Mesenchymal stem cell (in vitro differentiated cells and primary cell): Measurements from ENCODE around the gene ASCL3.

ENCODE experiments used
- DNase-seq: peaks from one replicate; pipeline ENCODE4 v3.0.0-alpha.2; 2013
- H2AFZ ChIP-seq: one replicate; pipeline ENCODE4 v1.6.1; 2013; ENCODE audit warnings: low read depth, mild to moderate bottlenecking, control low read depth, inconsistent platforms, low read length, moderate library complexity
- H2AK5ac ChIP-seq: 2 replicates; pipeline ENCODE4 v1.6.1; 2013; ENCODE audit warnings: low read length, moderate library complexity, mild to moderate bottlenecking, inconsistent platforms; ENCODE audit not compliant: severe bottlenecking
- H2BK120ac ChIP-seq: one replicate; pipeline ENCODE4 v1.6.1; 2013; ENCODE audit warnings: low read depth, mild to moderate bottlenecking, inconsistent platforms, low read length, moderate library complexity
- H2BK12ac ChIP-seq, 2 experiments: one replicate each; pipeline ENCODE4 v1.6.1; 2013; ENCODE audit warnings: inconsistent platforms in 2 of 2, low read length in 2 of 2, mild to moderate bottlenecking in 2 of 2, moderate library complexity in 2 of 2, control low read depth in 1 of 2
- H2BK15ac ChIP-seq: one replicate; pipeline ENCODE4 v1.6.1; 2013; ENCODE audit warnings: mild to moderate bottlenecking, low read depth, inconsistent platforms; ENCODE audit not compliant: poor library complexity, severe bottlenecking
- H2BK5ac ChIP-seq: 2 replicates; pipeline ENCODE4 v1.6.1; 2013; ENCODE audit warnings: low read depth, mild to moderate bottlenecking, low read length, control low read depth, inconsistent platforms; ENCODE audit not compliant: poor library complexity, severe bottlenecking
- H3K14ac ChIP-seq, 2 experiments: one replicate each; pipeline ENCODE4 v1.6.1; 2013; ENCODE audit warnings: inconsistent platforms in 2 of 2, low read length in 2 of 2, control low read depth in 1 of 2, mild to moderate bottlenecking in 1 of 2, moderate library complexity in 1 of 2
- H3K18ac ChIP-seq, 2 experiments: one replicate each; pipeline ENCODE4 v1.6.1; 2013; ENCODE audit warnings: inconsistent platforms in 2 of 2, low read length in 2 of 2, control low read depth in 1 of 2, low read depth in 1 of 2, mild to moderate bottlenecking in 1 of 2
- H3K23ac ChIP-seq, 2 experiments: one replicate each; pipeline ENCODE4 v1.6.1; 2013; ENCODE audit warnings: inconsistent platforms in 2 of 2, low read length in 2 of 2, mild to moderate bottlenecking in 2 of 2, moderate library complexity in 2 of 2, control low read depth in 1 of 2
- H3K27ac ChIP-seq: 2 replicates; pipeline ENCODE4 v1.5.1; 2013; ENCODE audit warnings: mild to moderate bottlenecking, moderate library complexity, low read length, control low read depth, inconsistent platforms; ENCODE audit not compliant: poor library complexity, severe bottlenecking
- H3K27me3 ChIP-seq, 2 experiments: 2 replicates each; pipeline versions ENCODE4 v1.6.1 to v1.7.0; 2013; ENCODE audit warnings: low read length in 2 of 2, mild to moderate bottlenecking in 2 of 2, moderate library complexity in 2 of 2, control low read depth in 1 of 2, inconsistent platforms in 1 of 2; ENCODE audit not compliant: control insufficient read depth in 1 of 2, insufficient read depth in 1 of 2
- H3K36me3 ChIP-seq, 2 experiments: 2 replicates each; pipeline versions ENCODE4 v1.6.1 to v1.7.0; 2013; ENCODE audit warnings: low read length in 2 of 2, control low read depth in 1 of 2, inconsistent platforms in 1 of 2, low read depth in 1 of 2, mild to moderate bottlenecking in 1 of 2; ENCODE audit not compliant: insufficient read depth in 2 of 2, control insufficient read depth in 1 of 2
- H3K4ac ChIP-seq, 2 experiments: one replicate each; pipeline ENCODE4 v1.6.1; 2013; ENCODE audit warnings: inconsistent platforms in 2 of 2, low read length in 2 of 2, mild to moderate bottlenecking in 2 of 2, moderate library complexity in 2 of 2, control low read depth in 1 of 2, low read depth in 1 of 2
- H3K4me1 ChIP-seq: 2 replicates; pipeline ENCODE4 v1.6.1; 2013; ENCODE audit warnings: low read depth, low read length, control low read depth; ENCODE audit not compliant: control insufficient read depth, insufficient read depth
- H3K4me2 ChIP-seq: 2 replicates; pipeline ENCODE4 v1.6.1; 2013; ENCODE audit warnings: low read length, mild to moderate bottlenecking, inconsistent platforms; ENCODE audit not compliant: poor library complexity, severe bottlenecking
- H3K4me3 ChIP-seq, 2 experiments: 2 replicates each; pipeline versions ENCODE4 v1.5.1 to v1.7.0; 2013; ENCODE audit warnings: low read length in 2 of 2, mild to moderate bottlenecking in 2 of 2, control low read depth in 1 of 2, low read depth in 1 of 2; ENCODE audit not compliant: insufficient read depth in 1 of 2
- H3K79me1 ChIP-seq: replicated peaks from 2 replicates; pipeline ENCODE4 v1.6.1; 2013; ENCODE audit warnings: mild to moderate bottlenecking, control low read depth, low read length, inconsistent platforms; ENCODE audit not compliant: poor library complexity, severe bottlenecking
- H3K9ac ChIP-seq: 2 replicates; pipeline ENCODE4 v1.7.0; 2013; ENCODE audit warnings: mild to moderate bottlenecking, low read length, moderate library complexity
- H3K9me3 ChIP-seq: 2 replicates; pipeline ENCODE4 v1.7.0; 2013; ENCODE audit warnings: mild to moderate bottlenecking, low read length; ENCODE audit not compliant: control insufficient read depth
- H4K8ac ChIP-seq: one replicate; pipeline ENCODE4 v1.6.1; 2013; ENCODE audit warnings: inconsistent platforms, mild to moderate bottlenecking, low read length, moderate library complexity
- H4K91ac ChIP-seq: one replicate; pipeline ENCODE4 v1.6.1; 2013; ENCODE audit warnings: mild to moderate bottlenecking, low read length, inconsistent platforms
- WGBS: methylation state at CpG from one replicate; pipeline ENCODE4 v1.1.7; 2013; ENCODE audit warnings: mixed read lengths; 5-methylcytosine and 5-hydroxymethylcytosine counted together

ASCL3 gene

DNA sequence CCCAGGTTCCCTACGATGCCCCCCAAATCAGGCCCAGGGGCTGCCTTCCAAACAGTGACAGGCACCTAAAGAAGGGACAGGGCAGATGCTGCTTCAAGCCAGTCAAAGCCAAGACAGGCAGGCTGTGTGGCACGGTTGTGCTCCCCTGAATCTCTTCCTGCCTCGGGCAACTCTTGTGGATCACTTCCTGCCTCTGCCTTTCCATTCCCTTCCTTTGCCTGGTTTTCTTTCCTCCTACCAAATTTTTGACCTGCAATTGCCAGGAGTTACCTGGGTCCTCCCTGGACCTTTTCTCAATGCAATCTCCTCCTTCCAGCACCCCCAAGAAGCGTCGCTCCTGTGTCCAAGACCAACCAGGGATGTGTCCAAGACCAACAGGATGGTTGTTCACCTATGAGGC, 15.6 kb downstream of the ASCL3 start:
- H2BK15ac ChIP-seq: no peak overlapping the region
- H3K9me3 ChIP-seq: no peaks in the 10 kb centered on the region
- no peak overlapping the region for H2BK5ac ChIP-seq
- H3K79me1 ChIP-seq: no peaks in the 10 kb centered on the region
- H3K4me1 ChIP-seq: peaks cover 3% of the 10 kb centered on the region
- no peaks in the 10 kb centered on the region for H3K27me3 ChIP-seq
- no peak for DNase-seq
- no peak overlapping the region for H3K4ac ChIP-seq
- H3K14ac ChIP-seq: peak overlapping the region in 1 of 2 experiments; percentile 2
- peaks cover 18 to 25% of the 10 kb centered on the region in 2 experiments for H3K36me3 ChIP-seq
- H3K18ac ChIP-seq: no peak overlapping the region
- no peak overlapping the region for H2AFZ ChIP-seq
- no peak overlapping the region for H2AK5ac ChIP-seq
- no peak overlapping the region for H2BK120ac ChIP-seq
- no peak overlapping the region for H4K91ac ChIP-seq
- WGBS: 94% methylated on average over 5 of the region's 5 CpGs
- no peak overlapping the region for H3K9ac ChIP-seq
- H3K4me3 ChIP-seq: no peak overlapping the region
- no peak overlapping the region for H3K27ac ChIP-seq
- no peak overlapping the region for H2BK12ac ChIP-seq
- no peak overlapping the region for H3K23ac ChIP-seq
- no peak overlapping the region for H3K4me2 ChIP-seq
- no peak overlapping the region for H4K8ac ChIP-seq

DNA sequence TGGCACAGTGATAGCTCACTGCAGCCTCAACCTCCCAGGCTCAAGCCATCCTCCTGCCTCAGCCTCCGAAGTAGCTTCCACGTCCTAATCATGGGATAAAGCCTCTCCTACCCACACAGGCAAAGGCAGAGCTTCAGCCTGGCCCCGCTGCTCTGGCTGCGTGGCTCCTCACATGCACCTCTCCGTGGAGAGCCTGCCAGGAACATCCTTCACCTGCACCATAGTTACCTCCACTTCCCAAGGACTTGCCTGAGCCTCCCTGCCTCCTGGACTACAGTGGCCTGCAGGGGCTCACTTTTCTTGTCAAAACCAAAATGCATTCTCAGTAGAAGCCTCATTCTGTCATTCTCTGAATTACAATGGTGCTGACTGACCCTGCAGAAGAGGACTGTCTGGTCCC, 16.6 kb downstream of the ASCL3 start:
- no peak overlapping the region for H2AK5ac ChIP-seq
- peaks cover 3% of the 10 kb centered on the region for H3K4me1 ChIP-seq
- H3K27me3 ChIP-seq: no peaks in the 10 kb centered on the region
- H3K14ac ChIP-seq: no peak overlapping the region
- no peak overlapping the region for H3K23ac ChIP-seq
- H2BK15ac ChIP-seq: no peak overlapping the region
- H4K8ac ChIP-seq: no peak overlapping the region
- DNase-seq: no peak
- no peak overlapping the region for H2BK12ac ChIP-seq
- no peak overlapping the region for H3K4me2 ChIP-seq
- H3K79me1 ChIP-seq: no peaks in the 10 kb centered on the region
- no peak overlapping the region for H3K4ac ChIP-seq
- H2BK120ac ChIP-seq: no peak overlapping the region
- H3K4me3 ChIP-seq: no peak overlapping the region
- H4K91ac ChIP-seq: no peak overlapping the region
- no peak overlapping the region for H3K27ac ChIP-seq
- no peaks in the 10 kb centered on the region for H3K9me3 ChIP-seq
- 96% methylated on average over 5 of the region's 5 CpGs for WGBS
- H2AFZ ChIP-seq: no peak overlapping the region
- no peak overlapping the region for H3K9ac ChIP-seq
- H3K36me3 ChIP-seq: peaks cover 23 to 34% of the 10 kb centered on the region in 2 experiments
- H2BK5ac ChIP-seq: no peak overlapping the region
- no peak overlapping the region for H3K18ac ChIP-seq

DNA sequence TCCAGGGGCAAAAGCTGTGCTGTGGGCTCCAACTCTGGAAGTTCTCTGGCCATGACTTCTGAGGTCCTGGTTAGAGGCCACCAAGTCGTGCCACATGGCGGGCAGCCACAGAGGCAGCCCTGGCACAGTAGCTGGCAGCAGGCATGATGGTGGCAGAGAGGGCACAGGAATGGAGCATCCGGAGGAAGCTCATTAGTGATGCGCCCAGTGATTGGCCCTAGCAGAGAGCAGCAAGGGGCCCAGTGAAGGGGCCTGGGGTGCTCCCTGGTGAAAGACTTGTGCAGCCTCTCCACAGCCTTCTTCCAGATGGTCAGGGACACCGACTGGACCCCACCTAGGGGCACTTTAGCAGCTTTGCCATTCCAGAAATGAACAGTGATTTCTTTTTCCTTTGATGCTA, 17.1 kb downstream of the ASCL3 start:
- 100% methylated on average over 5 of the region's 5 CpGs for WGBS
- DNase-seq: no peak

GRCh38 chr11:8922691-8923090, 20.1 kb downstream of the ASCL3 start:
- Histone ChIP-seq H3K4me3 (no peak overlapping the region), H3K4ac (no peak overlapping the region), H4K8ac (no peak overlapping the region), H2BK5ac (no peak overlapping the region), H3K4me2 (no peak overlapping the region), H2BK120ac (no peak overlapping the region), H2AFZ (no peak overlapping the region), H2BK15ac (no peak overlapping the region), H3K14ac (no peak overlapping the region), H3K4me1 (peaks cover 3% of the 10 kb centered on the region), H2AK5ac (no peak overlapping the region), H3K27me3 (no peaks in the 10 kb centered on the region), H3K9me3 (no peaks in the 10 kb centered on the region), H2BK12ac (no peak overlapping the region), H4K91ac (no peak overlapping the region), H3K36me3 (peaks cover 34 to 68% of the 10 kb centered on the region in 2 experiments), H3K23ac (no peak overlapping the region), H3K79me1 (peaks cover 3% of the 10 kb centered on the region), H3K18ac (no peak overlapping the region), H3K27ac (no peak overlapping the region), H3K9ac (no peak overlapping the region)
- no peak for DNase-seq
- WGBS: 100% methylated on average over 4 of the region's 5 CpGs

More for the DNA sequence above, 17.1 kb downstream of the ASCL3 start:
- H3K4me3 ChIP-seq: no peak overlapping the region
- H4K8ac ChIP-seq: no peak overlapping the region
- H3K27me3 ChIP-seq: no peaks in the 10 kb centered on the region
- no peak overlapping the region for H3K4ac ChIP-seq
- no peaks in the 10 kb centered on the region for H3K79me1 ChIP-seq
- H2BK5ac ChIP-seq: no peak overlapping the region
- no peak overlapping the region for H3K18ac ChIP-seq
- H3K9ac ChIP-seq: no peak overlapping the region
- no peak overlapping the region for H3K4me2 ChIP-seq
- H3K14ac ChIP-seq: no peak overlapping the region
- no peak overlapping the region for H3K27ac ChIP-seq
- H2BK120ac ChIP-seq: no peak overlapping the region
- no peaks in the 10 kb centered on the region for H3K9me3 ChIP-seq
- no peak overlapping the region for H2BK15ac ChIP-seq
- no peak overlapping the region for H2AK5ac ChIP-seq
- no peak overlapping the region for H3K23ac ChIP-seq
- H2AFZ ChIP-seq: no peak overlapping the region
- H3K36me3 ChIP-seq: peaks cover 25 to 40% of the 10 kb centered on the region in 2 experiments
- H2BK12ac ChIP-seq: no peak overlapping the region
- H3K4me1 ChIP-seq: peaks cover 2% of the 10 kb centered on the region
- H4K91ac ChIP-seq: no peak overlapping the region
